Activated naive CD4-positive, alpha-beta T cell treated with anti-CD3 and anti-CD28 coated beads, Interleukin-2, amount 50 U/mL, for 16 hours (primary cell): ENCODE measurements around the gene CARD19.

Experiments
- DNase-seq: peaks from one replicate; pipeline ENCODE4 v3.0.0-alpha.2; 2020

CARD19 gene

GRCh38 chr9:93096131-93096802, at the start of gene CARD19:
TSS of gene CARD19 (plus strand) at chr9:93096217. CDS start at chr9:93096346, 129 bp downstream.
- peak; percentile 57 for DNase-seq

DNA sequence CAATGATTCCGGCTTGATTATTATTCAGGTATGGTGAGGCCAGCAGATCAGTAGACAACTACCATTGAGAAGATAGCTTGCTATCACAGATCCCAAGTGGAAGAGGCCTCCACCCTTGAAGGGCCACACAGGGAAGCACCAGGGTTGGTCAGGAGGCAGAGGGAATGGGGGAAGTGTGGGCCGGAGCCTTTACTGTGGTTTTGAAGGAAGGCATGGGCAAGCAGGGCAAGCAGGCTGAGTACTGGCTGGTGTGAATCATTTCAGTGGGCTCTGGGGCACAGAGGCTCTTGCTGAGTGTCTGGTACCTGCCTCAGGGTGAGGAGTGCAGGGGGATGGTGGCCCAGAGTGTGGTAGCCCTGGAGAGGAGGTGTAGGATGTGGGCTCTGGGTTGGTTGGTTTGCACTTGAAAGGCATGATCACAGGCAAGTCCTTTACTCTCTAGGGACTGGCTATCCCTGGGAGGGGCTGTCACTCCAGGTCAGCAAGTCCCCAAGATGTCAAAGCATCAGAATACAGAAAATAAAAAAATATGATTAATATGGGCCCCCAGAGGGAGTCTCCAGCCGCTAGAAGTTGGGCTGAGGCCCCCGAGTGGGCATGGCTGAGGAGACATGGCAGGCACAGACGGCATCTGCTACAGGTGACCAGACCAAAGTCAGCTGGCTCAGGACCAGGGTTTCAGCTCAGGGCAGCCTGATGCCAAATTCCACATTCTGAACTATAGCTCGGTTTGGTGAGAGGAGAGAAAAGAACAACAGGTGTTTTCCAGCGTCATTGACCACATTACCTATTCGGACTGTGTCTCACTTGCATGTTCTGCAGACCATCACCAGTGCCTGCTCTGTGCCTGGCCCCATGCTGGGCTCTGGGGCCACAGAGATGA, 47.2 kb upstream of the CARD19 start:
- DNase-seq = no peak

DNA sequence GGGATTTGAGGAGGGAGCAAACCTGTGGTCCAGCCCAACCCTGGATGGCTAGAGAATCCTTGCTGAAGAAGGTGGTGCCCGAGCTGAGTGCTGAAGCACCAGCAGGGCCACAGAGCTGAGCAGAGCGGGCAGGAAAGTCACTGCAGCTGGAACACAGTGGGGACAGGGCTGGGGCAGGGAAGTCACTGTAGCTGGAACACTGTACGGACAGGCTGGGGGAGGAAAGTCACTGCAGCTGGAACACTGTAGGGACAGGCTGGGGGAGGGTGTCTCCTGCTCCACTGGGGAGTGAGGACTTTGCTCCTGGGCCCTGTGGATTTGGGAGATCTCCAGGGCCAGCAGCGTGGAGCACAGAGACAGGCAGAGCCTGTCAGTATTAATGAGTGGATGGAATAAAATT, 46.5 kb upstream of the CARD19 start:
- no peak for DNase-seq

DNA sequence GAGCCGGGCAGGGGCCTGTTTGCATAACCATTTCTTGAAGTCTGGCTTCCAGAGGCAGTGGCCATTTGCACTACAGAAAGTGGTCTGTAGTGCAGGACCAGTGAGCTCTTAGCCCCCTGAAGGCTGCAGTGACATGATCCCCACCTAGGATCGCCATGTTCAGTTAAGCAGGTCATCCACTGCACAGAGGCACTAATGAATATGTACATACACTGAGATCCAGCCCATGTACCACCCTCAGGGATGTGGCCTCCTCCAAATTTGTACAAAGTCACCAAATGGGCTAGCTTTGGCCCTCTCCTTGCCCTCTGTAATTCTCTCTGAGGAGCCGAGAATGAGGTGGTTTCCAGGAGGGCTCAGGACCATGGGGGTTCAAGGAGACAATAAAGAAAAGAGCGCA, 45.8 kb upstream of the CARD19 start:
- no peak for DNase-seq

- DNase-seq = no peak
These were observed 44.3 kb upstream of the CARD19 start for GRCh38 chr9:93051680-93052089.

- no peak for DNase-seq
These were observed 43.1 kb upstream of the CARD19 start for GRCh38 chr9:93052791-93053540.

- no peak for DNase-seq
These were observed 42.2 kb upstream of the CARD19 start for GRCh38 chr9:93053781-93054331.

DNA sequence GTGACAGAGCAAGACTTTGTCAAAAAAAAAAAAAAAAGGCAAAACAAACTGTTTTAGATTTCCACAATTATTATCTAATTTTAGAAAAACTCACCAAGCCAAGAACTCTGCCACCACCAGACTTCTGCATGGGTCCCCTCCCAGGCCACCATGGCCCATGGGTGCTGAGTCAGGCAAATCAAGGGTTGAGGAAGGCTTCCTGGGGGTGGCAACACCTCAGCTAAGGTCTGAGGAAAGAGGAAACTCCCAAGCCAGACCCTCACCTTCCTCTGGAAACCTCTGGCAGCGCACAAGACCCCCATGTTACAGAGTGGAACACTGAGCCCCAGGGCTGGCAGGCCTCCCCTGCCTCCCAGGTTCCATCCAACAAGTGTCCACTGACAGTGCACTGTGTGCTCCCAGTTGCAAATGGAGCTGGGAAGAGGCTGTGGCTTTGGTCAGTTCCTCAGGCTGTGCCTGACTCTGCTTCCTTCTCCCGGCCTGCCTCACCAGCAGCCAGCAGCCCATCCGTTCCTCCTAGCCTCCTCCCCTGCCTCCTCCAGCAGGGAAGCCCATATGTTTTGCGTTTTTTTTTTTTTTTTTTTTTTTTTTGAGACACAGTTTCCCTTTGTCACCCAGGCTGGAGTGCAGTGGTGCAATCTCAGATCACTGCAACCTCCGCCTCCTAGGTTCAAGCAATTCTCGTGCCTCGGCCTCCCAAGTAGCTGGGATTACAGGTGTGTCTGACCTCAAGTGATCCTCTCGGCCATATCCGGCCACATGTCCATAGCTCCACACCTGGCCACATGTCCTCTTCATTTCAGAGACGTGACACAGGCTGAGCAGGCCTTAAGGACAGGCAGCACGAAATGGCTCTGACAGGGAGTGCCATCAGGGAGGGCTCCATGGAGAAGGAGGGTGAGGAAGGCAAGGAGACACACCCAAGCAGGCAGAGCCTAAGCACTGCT, 41.0 kb upstream of the CARD19 start:
- no peak for DNase-seq

- no peak for DNase-seq
These were observed 38.8 kb upstream of the CARD19 start for GRCh38 chr9:93057042-93057702.

- no peak for DNase-seq
These were observed 38.2 kb upstream of the CARD19 start for GRCh38 chr9:93057703-93058354.

- peak; percentile 74 for DNase-seq
These were observed 37.5 kb upstream of the CARD19 start, which contains the start of gene SUSD3 for GRCh38 chr9:93058355-93059010. TSS of gene SUSD3 (plus strand) at chr9:93058701. CDS start at chr9:93058743, 42 bp downstream.

- peak; percentile 48 for DNase-seq
These were observed 36.9 kb upstream of the CARD19 start for GRCh38 chr9:93059011-93059714.

GRCh38 chr9:93059715-93060578, 36.1 kb upstream of the CARD19 start:
- DNase-seq = no peak

DNA sequence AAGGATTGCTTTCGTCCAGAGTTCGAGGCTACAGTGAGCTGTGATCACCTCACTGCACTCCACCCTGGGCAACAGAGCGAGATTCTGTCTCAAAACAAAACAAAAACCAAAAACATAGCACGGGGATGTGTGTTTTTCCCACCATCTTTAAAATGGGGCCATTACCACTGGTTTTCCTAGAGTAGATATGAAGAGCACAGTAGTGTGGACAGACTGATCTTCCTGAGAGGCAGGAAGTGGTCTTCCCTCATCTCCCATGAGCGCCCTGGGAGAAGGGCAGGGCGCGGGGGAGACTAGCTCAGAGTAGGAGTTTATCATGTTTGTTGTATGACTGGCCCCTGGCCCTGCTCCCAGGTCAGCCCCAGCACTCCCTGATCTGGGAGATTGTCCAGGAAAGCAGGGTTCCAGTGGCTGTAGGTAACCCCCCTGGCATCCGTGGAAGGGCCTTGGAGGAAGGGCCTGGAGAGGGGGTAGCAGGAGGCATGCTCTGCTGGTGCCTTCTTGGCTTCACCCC, 35.2 kb upstream of the CARD19 start:
- no peak for DNase-seq

GRCh38 chr9:93061260-93061751, 34.7 kb upstream of the CARD19 start:
- DNase-seq = no peak

DNA sequence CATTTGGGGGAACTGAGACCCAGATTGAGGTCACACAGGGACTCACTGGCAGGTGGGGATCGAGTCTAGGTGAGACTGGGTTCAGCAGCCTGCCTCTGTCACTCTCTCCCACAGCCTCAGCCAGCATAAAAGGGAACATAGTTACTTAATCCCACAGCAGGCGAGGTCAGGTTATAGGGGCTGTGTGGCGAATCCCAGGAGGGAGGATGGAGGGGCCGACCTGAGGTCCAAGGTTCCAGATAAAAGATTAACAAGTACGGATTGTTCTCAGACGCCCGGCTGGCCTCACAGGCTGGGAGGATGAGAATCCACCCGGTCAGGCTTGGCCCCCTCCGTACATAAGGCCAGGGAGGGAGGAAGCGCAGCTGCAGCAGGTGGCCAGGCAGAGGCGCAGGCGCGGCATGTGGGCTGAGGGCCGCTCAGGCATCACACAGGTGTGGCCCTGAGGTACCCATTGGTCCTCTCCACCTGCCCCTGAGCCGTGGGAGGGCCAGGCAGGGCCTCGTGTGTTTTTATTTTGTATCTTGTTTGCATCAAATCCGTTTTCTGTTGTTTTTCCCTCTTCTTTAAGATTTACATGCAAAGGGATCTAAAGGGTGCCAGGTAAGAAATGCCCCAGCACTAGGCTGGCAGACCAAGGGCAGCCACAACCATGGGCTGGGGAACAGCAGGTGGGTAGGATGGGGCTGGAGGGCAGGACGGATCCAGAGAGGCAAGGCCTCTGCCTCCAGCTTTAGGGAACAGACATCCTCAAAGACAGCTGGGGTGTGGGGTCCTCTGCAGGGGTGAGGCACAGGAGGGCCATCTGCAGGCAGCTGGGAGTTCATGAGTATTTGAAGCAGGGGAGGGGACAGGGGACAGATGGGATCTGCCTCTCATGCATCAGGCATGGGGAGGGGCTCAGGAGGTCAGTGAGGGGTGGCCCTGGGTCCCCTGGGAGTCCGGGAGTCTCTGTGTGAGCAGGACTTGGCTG, 33.9 kb upstream of the CARD19 start:
- peak; percentile 51 for DNase-seq
